WTC11 (cell line): ENCODE measurements around the gene AGTR1. TPM values are rescaled to one million over a fixed set of nuclear protein-coding genes. Genes with fewer than 3 reads are reported as not detected.

Experiments
- ATAC-seq: fragments of 200-7000 bp; cut with Tn5 transposase; 2 replicates; pipeline ENCODE4 v1.10.0; 2021; ENCODE audit warnings: mild to moderate bottlenecking, moderate library complexity
- CTCF ChIA-PET: fragments of 300-600 bp; sonication (Branson Sonifier 250); formaldehyde crosslinking; loops from one replicate; lab custom pipeline; 2021; ENCODE audit warnings: antibody characterized with exemption; lab: Charles Lee
- POLR2A ChIA-PET: fragments of 350-600 bp; sonication (Branson Sonifier 250); formaldehyde crosslinking; loops from one replicate; lab custom pipeline; 2021; ENCODE audit warnings: antibody characterized with exemption; lab: Charles Lee
- DNase-seq: peaks from one replicate; pipeline ENCODE4 v3.0.0; 2021; ENCODE audit warnings: low spot score
- H3K27ac Mint-ChIP-seq: 2 replicates; pipeline ENCODE4 v1.8.0; 2021; ENCODE audit warnings: mixed read lengths
- H3K27me3 Mint-ChIP-seq: 2 replicates; pipeline ENCODE4 v1.8.0; 2021; ENCODE audit warnings: low read depth, mild to moderate bottlenecking, moderate library complexity, mixed read lengths
- H3K36me3 Mint-ChIP-seq: 2 replicates; pipeline ENCODE4 v1.8.0; 2021; ENCODE audit warnings: mixed read lengths
- H3K4me1 Mint-ChIP-seq: 2 replicates; pipeline ENCODE4 v1.8.0; 2022; ENCODE audit warnings: mixed read lengths
- H3K4me3 Mint-ChIP-seq: 2 replicates; pipeline ENCODE4 v1.8.0; 2021; ENCODE audit warnings: mild to moderate bottlenecking, moderate library complexity, mixed read lengths
- H3K9me3 Mint-ChIP-seq: 2 replicates; pipeline ENCODE4 v1.8.0; 2021; ENCODE audit warnings: mixed read lengths
- JUN ChIP-seq: sonication (generic); formaldehyde crosslinking; IDR thresholded peaks from 2 replicates; pipeline ENCODE4 v1.8.0; 2023; ENCODE audit warnings: mild to moderate bottlenecking, missing genetic modification reagents
- NFE2L1 ChIP-seq: sonication (generic); formaldehyde crosslinking; IDR thresholded peaks from 2 replicates; pipeline ENCODE4 v1.8.1; 2023; ENCODE audit warnings: missing genetic modification reagents
- NFYB ChIP-seq: sonication (generic); formaldehyde crosslinking; conservative IDR thresholded peaks from 2 replicates; pipeline ENCODE4 v1.8.0; 2022; ENCODE audit warnings: low read depth, missing genetic modification reagents
- RORB ChIP-seq: fragments of 250-450 bp; sonication (Bioruptor Pico); IDR thresholded peaks from 2 replicates; pipeline ENCODE4 v1.9.0; 2021; ENCODE audit warnings: mild to moderate bottlenecking
- SP1 ChIP-seq: sonication (generic); formaldehyde crosslinking; conservative IDR thresholded peaks from 2 replicates; pipeline ENCODE4 v1.8.1; 2022; ENCODE audit warnings: missing genetic modification reagents
- ZBTB21 ChIP-seq: sonication (generic); formaldehyde crosslinking; IDR thresholded peaks from 2 replicates; pipeline ENCODE4 v1.8.1; 2023; ENCODE audit warnings: mild to moderate bottlenecking, missing genetic modification reagents, borderline replicate concordance
- total RNA-seq: library from RNA; stranded (reverse); gene quantifications from 3 replicates; pipeline ENCODE4 v1.2.3, GENCODE V29; 2021
- TF ChIP-seq, protein P1 (sequence below): fragments of 250-450 bp; sonication (Bioruptor Pico); IDR thresholded peaks from 2 replicates; pipeline ENCODE4 v1.9.0; 2021; ENCODE audit warnings: mild to moderate bottlenecking, borderline replicate concordance
- TF ChIP-seq, protein P2 (sequence below): fragments of 250-450 bp; sonication (Bioruptor Pico); conservative IDR thresholded peaks from 2 replicates; pipeline ENCODE4 v1.9.0; 2021; ENCODE audit warnings: mild to moderate bottlenecking
- TF ChIP-seq, protein P3 (sequence below): fragments of 250-450 bp; sonication (Bioruptor Pico); IDR thresholded peaks from 2 replicates; pipeline ENCODE4 v1.9.0; 2021; ENCODE audit warnings: moderate library complexity, mild to moderate bottlenecking, inconsistent platforms, borderline replicate concordance
- TF ChIP-seq, protein P4 (sequence below): sonication (generic); formaldehyde crosslinking; IDR thresholded peaks from 2 replicates; pipeline ENCODE4 v1.8.0; 2022; ENCODE audit warnings: mild to moderate bottlenecking, missing genetic modification reagents

Gene AGTR1
- total RNA-seq, 1 experiment from 2014 or later, result 0.13 TPM

DNA sequence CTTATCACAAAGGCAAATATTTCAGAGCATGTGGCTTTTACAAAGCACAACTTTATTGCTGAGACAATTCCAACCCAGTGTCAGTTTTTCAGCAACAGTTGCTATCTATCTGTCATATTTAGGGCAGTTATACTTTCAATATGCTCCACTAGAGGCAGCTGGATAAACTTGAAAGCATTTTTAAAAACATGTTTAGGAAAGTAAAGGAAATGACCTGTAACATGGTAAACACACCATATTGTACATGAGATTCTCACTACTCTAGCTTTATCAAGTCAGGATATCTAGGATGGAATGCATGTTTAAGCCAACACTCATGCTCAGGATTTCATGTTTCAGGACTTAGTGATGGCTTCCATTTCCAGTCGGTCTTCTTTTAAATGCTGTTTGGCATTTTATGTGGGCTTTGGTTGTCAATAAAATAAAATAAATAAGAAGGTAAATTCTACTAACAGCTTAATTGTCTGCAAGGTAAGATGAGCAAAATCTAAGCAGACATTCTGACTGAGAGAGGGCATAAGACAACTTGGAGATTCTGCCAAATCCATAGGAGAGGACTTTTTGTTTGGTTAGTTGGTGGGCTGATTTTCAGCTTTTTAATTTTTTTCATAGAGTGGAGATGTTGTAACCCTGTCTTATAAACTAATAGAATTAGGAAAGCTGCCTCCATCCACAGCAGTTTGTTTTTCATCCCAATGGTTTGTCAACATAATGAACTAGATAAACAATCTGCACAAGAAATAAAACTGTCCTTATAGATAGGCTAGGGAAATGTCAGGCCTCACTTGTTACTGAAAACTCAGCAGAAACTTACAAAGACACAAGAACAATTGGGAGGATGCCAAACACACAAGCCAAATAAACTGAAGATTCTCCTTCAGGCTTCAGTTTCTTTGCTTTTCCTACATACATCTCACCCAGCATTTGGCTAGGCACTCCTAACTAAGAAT is 66.6 kb downstream of the AGTR1 start:
- Mint-ChIP-seq H3K4me3 (no peak overlapping the region), H3K27me3 (no peaks in the 10 kb centered on the region; the same call in 1 of the 2 replicates), H3K4me1 (peaks cover 14% of the 10 kb centered on the region), H3K36me3 (no peaks in the 10 kb centered on the region), H3K9me3 (peaks cover 7% of the 10 kb centered on the region; the same call in 1 of the 2 replicates), H3K27ac (no peak overlapping the region)
- CTCF ChIA-PET, result no interaction called here
- POLR2A ChIA-PET, result no interaction called here
- TF ChIP-seq, protein P1, sequence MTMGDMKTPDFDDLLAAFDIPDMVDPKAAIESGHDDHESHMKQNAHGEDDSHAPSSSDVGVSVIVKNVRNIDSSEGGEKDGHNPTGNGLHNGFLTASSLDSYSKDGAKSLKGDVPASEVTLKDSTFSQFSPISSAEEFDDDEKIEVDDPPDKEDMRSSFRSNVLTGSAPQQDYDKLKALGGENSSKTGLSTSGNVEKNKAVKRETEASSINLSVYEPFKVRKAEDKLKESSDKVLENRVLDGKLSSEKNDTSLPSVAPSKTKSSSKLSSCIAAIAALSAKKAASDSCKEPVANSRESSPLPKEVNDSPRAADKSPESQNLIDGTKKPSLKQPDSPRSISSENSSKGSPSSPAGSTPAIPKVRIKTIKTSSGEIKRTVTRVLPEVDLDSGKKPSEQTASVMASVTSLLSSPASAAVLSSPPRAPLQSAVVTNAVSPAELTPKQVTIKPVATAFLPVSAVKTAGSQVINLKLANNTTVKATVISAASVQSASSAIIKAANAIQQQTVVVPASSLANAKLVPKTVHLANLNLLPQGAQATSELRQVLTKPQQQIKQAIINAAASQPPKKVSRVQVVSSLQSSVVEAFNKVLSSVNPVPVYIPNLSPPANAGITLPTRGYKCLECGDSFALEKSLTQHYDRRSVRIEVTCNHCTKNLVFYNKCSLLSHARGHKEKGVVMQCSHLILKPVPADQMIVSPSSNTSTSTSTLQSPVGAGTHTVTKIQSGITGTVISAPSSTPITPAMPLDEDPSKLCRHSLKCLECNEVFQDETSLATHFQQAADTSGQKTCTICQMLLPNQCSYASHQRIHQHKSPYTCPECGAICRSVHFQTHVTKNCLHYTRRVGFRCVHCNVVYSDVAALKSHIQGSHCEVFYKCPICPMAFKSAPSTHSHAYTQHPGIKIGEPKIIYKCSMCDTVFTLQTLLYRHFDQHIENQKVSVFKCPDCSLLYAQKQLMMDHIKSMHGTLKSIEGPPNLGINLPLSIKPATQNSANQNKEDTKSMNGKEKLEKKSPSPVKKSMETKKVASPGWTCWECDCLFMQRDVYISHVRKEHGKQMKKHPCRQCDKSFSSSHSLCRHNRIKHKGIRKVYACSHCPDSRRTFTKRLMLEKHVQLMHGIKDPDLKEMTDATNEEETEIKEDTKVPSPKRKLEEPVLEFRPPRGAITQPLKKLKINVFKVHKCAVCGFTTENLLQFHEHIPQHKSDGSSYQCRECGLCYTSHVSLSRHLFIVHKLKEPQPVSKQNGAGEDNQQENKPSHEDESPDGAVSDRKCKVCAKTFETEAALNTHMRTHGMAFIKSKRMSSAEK (CRISPR knock-in tag), result no peak
- TF ChIP-seq NFE2L1 (CRISPR knock-in tag), result no peak
- TF ChIP-seq, protein P2, sequence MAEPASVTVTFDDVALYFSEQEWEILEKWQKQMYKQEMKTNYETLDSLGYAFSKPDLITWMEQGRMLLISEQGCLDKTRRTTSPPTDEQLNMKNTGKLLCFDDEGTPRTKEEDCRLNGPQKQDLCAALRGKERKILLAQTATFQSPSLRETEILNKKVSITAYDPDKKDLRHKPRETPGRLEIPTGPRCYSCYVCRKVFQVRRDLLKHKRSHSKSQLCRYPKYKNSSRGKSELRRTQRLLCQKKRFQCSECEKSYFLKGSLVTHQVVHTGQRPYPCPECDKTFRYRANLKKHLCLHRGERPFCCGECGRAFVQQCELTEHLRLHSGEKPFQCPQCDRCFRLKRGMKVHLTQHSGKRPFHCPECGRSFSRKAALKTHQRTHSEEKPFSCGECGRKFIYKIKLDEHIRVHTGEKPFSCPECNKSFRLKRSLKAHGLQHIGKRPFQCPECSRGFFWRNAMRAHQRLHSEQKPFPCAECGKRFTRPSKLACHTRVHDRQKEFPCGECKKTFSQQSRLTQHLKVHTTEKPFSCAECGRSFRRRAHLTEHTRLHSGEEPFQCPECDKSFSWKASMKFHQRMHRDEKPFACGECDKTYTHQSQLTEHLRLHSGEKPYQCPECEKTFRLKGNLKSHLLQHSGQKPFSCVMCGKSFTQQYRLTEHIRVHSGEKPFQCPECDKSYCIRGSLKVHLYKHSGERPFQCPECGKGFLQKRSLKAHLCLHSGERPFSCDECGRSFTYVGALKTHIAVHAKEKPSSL (CRISPR knock-in tag), result no peak
- DNase-seq, result no peak
- no peak for ATAC-seq

DNA sequence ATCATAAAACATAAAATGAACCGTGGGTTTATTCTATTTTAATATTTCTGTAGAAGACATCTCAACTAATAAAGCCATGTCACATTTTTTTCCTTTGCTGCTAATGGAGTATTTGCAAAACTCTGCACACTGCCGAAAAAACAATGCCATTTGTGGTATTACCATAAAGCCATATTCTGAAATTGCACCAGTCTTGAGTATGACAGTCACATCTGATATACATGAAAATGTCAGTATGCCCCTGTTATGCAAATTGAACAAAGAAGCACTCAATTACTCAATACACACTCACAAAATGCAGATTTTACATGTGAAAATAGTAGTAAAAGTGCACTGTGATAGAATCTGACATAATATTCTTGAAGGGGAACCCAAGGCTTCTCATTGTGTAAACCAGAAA is 74.7 kb downstream of the AGTR1 start:
- Mint-ChIP-seq H3K9me3 (no peaks in the 10 kb centered on the region), H3K36me3 (no peaks in the 10 kb centered on the region), H3K27ac (no peak overlapping the region), H3K27me3 (no peaks in the 10 kb centered on the region), H3K4me3 (no peak overlapping the region), H3K4me1 (no peaks in the 10 kb centered on the region)
- POLR2A ChIA-PET, result no interaction called here
- TF ChIP-seq NFYB (CRISPR knock-in tag) (no peak), SP1 (CRISPR knock-in tag) (no peak), JUN (CRISPR knock-in tag) (no peak)
- TF ChIP-seq, protein P3, sequence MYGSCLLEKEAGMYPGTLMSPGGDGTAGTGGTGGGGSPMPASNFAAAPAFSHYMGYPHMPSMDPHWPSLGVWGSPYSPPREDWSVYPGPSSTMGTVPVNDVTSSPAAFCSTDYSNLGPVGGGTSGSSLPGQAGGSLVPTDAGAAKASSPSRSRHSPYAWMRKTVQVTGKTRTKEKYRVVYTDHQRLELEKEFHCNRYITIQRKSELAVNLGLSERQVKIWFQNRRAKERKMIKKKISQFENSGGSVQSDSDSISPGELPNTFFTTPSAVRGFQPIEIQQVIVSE (CRISPR knock-in tag), result no peak
- CTCF ChIA-PET, result no interaction called here
- ATAC-seq (no peak), DNase-seq (no peak)

DNA sequence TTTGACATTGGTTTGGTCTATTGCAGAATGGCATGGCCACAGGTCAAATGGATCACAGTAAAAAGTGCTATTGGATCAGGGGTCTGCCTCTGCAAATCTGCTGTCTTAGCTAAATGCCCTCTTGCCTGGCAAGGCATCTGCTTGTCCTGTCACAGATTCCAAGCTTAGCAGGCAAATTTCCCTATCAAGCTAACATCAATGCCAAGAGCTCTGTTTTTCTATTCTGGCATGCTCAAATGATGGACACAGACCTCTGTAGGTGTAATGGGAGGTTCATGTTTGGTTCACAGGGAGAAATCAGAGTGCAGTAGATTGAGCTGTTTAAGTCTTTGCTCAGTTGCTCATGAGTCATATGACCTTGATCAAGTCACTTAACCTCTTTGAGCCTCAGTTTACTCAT is 75.1 kb downstream of the AGTR1 start:
- ChIA-PET POLR2A (no interaction called here), CTCF (no interaction called here)
- Mint-ChIP-seq H3K9me3 (no peaks in the 10 kb centered on the region), H3K27ac (no peak overlapping the region), H3K36me3 (no peaks in the 10 kb centered on the region), H3K4me3 (no peak overlapping the region), H3K27me3 (no peaks in the 10 kb centered on the region), H3K4me1 (no peaks in the 10 kb centered on the region)
- TF ChIP-seq ZBTB21 (CRISPR knock-in tag) (no peak), RORB (CRISPR knock-in tag) (no peak)
- TF ChIP-seq, protein P4, sequence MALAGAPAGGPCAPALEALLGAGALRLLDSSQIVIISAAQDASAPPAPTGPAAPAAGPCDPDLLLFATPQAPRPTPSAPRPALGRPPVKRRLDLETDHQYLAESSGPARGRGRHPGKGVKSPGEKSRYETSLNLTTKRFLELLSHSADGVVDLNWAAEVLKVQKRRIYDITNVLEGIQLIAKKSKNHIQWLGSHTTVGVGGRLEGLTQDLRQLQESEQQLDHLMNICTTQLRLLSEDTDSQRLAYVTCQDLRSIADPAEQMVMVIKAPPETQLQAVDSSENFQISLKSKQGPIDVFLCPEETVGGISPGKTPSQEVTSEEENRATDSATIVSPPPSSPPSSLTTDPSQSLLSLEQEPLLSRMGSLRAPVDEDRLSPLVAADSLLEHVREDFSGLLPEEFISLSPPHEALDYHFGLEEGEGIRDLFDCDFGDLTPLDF, result no peak
- DNase-seq (no peak), ATAC-seq (no peak)
